HEK293 (cell line): ENCODE measurements around the gene DOK1.
A peak's percentile ranks its signal among the peaks of the same experiment; 100 is the strongest.

ENCODE experiments used
- CTCF ChIA-PET: fragments of 350-600 bp; formaldehyde crosslinking; extraction: SDS; loops from one replicate; lab custom pipeline; 2021; ENCODE audit warnings: antibody characterized with exemption; lab: Yijun Ruan, JAX
- POLR2A ChIA-PET: fragments of 300-600 bp; formaldehyde crosslinking; extraction: SDS; loops from one replicate; lab custom pipeline; 2020; ENCODE audit warnings: antibody characterized with exemption, inconsistent platforms; lab: Yijun Ruan, JAX
- H3K27ac ChIP-seq: fragments of 200-500 bp; sonication (Bioruptor generic); 2 replicates; pipeline ENCODE4 v1.5.1; 2014; ENCODE audit warnings: low read depth, low read length, control low read depth, inconsistent platforms; ENCODE audit errors: extremely low read depth
- H3K36me3 ChIP-seq, 2 experiments: fragments of 200-500 bp in 1 of 2; sonication (Bioruptor generic) in 1 of 2; 1 replicate in 1 of 2; 2 replicates in 1 of 2; pipeline ENCODE4 v1.5.1; 2014 to 2017; ENCODE audit warnings: inconsistent platforms in 2 of 2, low read length in 2 of 2; ENCODE audit not compliant: control insufficient read depth in 2 of 2, insufficient read depth in 1 of 2
- H3K4me1 ChIP-seq: fragments of 200-500 bp; sonication (Bioruptor generic); 2 replicates; pipeline ENCODE4 v1.5.1; 2014; ENCODE audit warnings: mild to moderate bottlenecking, low read length, inconsistent platforms; ENCODE audit not compliant: control insufficient read depth, insufficient read depth
- H3K4me3 ChIP-seq: 2 replicates; pipeline ENCODE4 v1.5.1; 2011; ENCODE audit warnings: low read depth, mild to moderate bottlenecking, control low read depth, low read length, moderate library complexity
- H3K9me3 ChIP-seq: fragments of 200-500 bp; sonication (Bioruptor generic); 2 replicates; pipeline ENCODE4 v1.5.1; 2014; ENCODE audit warnings: low read depth, low read length, inconsistent platforms; ENCODE audit not compliant: control insufficient read depth, insufficient read depth
- CTCF ChIP-seq: fragments of 450-650 bp; formaldehyde crosslinking; IDR thresholded peaks from 2 replicates; pipeline ENCODE4 v1.5.1; 2016; ENCODE audit warnings: missing biosample characterization, missing genetic modification characterization
- GLI4 ChIP-seq: fragments of 450-650 bp; formaldehyde crosslinking; IDR thresholded peaks from 2 replicates; pipeline ENCODE4 v1.5.1; 2016; ENCODE audit warnings: missing biosample characterization, missing genetic modification characterization
- KLF16 ChIP-seq: fragments of 450-650 bp; formaldehyde crosslinking; IDR thresholded peaks from 2 replicates; pipeline ENCODE4 v1.5.1; 2017; ENCODE audit warnings: missing biosample characterization, missing genetic modification characterization
- PRDM6 ChIP-seq: fragments of 450-650 bp; formaldehyde crosslinking; IDR thresholded peaks from 2 replicates; pipeline ENCODE4 v1.5.1; 2017; ENCODE audit warnings: missing biosample characterization, missing genetic modification characterization
- RBAK ChIP-seq: fragments of 450-650 bp; formaldehyde crosslinking; IDR thresholded peaks from 2 replicates; pipeline ENCODE4 v1.5.1; 2016; ENCODE audit warnings: missing biosample characterization, missing genetic modification characterization
- SCRT2 ChIP-seq: fragments of 450-650 bp; formaldehyde crosslinking; IDR thresholded peaks from 2 replicates; pipeline ENCODE4 v1.5.1; 2016; ENCODE audit warnings: missing biosample characterization, missing genetic modification characterization
- TRIM28 ChIP-seq: IDR thresholded peaks from 2 replicates; pipeline ENCODE4 v1.6.1; 2011; ENCODE audit warnings: low read length, control low read depth, borderline replicate concordance
- ZBTB17 ChIP-seq: fragments of 450-650 bp; formaldehyde crosslinking; IDR thresholded peaks from 2 replicates; pipeline ENCODE4 v1.5.1; 2016; ENCODE audit warnings: missing biosample characterization, missing genetic modification characterization
- ZFP69B ChIP-seq: fragments of 450-650 bp; formaldehyde crosslinking; IDR thresholded peaks from 2 replicates; pipeline ENCODE4 v1.5.1; 2016; ENCODE audit warnings: missing biosample characterization, missing genetic modification characterization
- ZNF140 ChIP-seq: fragments of 450-650 bp; formaldehyde crosslinking; IDR thresholded peaks from 2 replicates; pipeline ENCODE4 v1.5.1; 2016; ENCODE audit warnings: missing biosample characterization, missing genetic modification characterization
- ZNF341 ChIP-seq: fragments of 450-650 bp; formaldehyde crosslinking; IDR thresholded peaks from 2 replicates; pipeline ENCODE4; 2016; ENCODE audit warnings: low read depth, missing biosample characterization, missing genetic modification characterization
- ZNF48 ChIP-seq: fragments of 450-650 bp; formaldehyde crosslinking; IDR thresholded peaks from 2 replicates; pipeline ENCODE4 v1.5.1; 2016; ENCODE audit warnings: missing biosample characterization, missing genetic modification characterization
- ZNF623 ChIP-seq: fragments of 450-650 bp; formaldehyde crosslinking; IDR thresholded peaks from 2 replicates; pipeline ENCODE4 v1.5.1; 2016; ENCODE audit warnings: missing biosample characterization, missing genetic modification characterization
- ZNF747 ChIP-seq: fragments of 450-650 bp; formaldehyde crosslinking; IDR thresholded peaks from 2 replicates; pipeline ENCODE4 v1.5.1; 2016; ENCODE audit warnings: missing biosample characterization, missing genetic modification characterization
- ZNF768 ChIP-seq: fragments of 450-650 bp; formaldehyde crosslinking; IDR thresholded peaks from 2 replicates; pipeline ENCODE4 v1.5.1; 2018; ENCODE audit warnings: missing biosample characterization, mild to moderate bottlenecking, missing genetic modification characterization
- ZSCAN4 ChIP-seq: fragments of 450-650 bp; formaldehyde crosslinking; IDR thresholded peaks from 2 replicates; pipeline ENCODE4 v1.5.1; 2017; ENCODE audit warnings: missing biosample characterization, missing genetic modification characterization

The DOK1 gene

GRCh38 chr2:74584088-74584645 is 29.6 kb downstream of the DOK1 start:
- Histone ChIP-seq H3K4me1 (no peaks in the 10 kb centered on the region), H3K27ac (no peak overlapping the region), H3K9me3 (no peaks in the 10 kb centered on the region), H3K4me3 (no peak overlapping the region), H3K36me3 (no peaks in the 10 kb centered on the region)
- POLR2A ChIA-PET: no interaction called here
- CTCF ChIA-PET: interaction anchor here (0.7 to 2.6 kb wide), 4 partner anchors 10 to 111 kb away, joined by 3 to 10 read pairs (median 4); no protein-coding TSS in a partner anchor
- no peak for TF ChIP-seq GLI4
- TF ChIP-seq ZNF341: no peak
- TF ChIP-seq ZNF140: no peak
- TF ChIP-seq ZBTB17 (tag by site-specific recombination): no peak
- TF ChIP-seq ZFP69B (tag by site-specific recombination): no peak
- TF ChIP-seq ZNF48 (tag by site-specific recombination): no peak
- no peak for TF ChIP-seq ZNF623 (tag by site-specific recombination)
- no peak for TF ChIP-seq ZNF768 (tag by site-specific recombination)
- TF ChIP-seq PRDM6 (tag by site-specific recombination): no peak
- no peak for TF ChIP-seq ZSCAN4 (tag by site-specific recombination)
- TF ChIP-seq KLF16 (tag by site-specific recombination): no peak
- no peak for TF ChIP-seq ZNF747 (tag by site-specific recombination)
- TF ChIP-seq RBAK: no peak
- TF ChIP-seq, all 188 proteins: peak for 0

GRCh38 chr2:74585406-74586185 is 31.1 kb downstream of the DOK1 start:
- TF ChIP-seq CTCF (tag by site-specific recombination): peak; percentile 9; the same call in 1 of the 2 replicates
- TF ChIP-seq SCRT2 (tag by site-specific recombination): peak; percentile 17; the same call in 1 of the 2 replicates
- peak; percentile 53 for TF ChIP-seq ZBTB17 (tag by site-specific recombination)
- no peak for TF ChIP-seq TRIM28
- TF ChIP-seq, all 188 proteins: peak for 3
- H3K9me3 ChIP-seq: no peaks in the 10 kb centered on the region
- ChIA-PET POLR2A (no interaction called here), CTCF (interaction anchor here (0.5 to 6.0 kb wide), 17 partner anchors 9 to 761 kb away, joined by 3 to 72 read pairs (median 4); partner anchors contain the start of genes AUP1, CCDC142, INO80B and TTC31)
- no peak overlapping the region for H3K4me3 ChIP-seq
- H3K27ac ChIP-seq: no peak overlapping the region
- H3K4me1 ChIP-seq: no peaks in the 10 kb centered on the region
- no peaks in the 10 kb centered on the region for H3K36me3 ChIP-seq
